ENCODE data around the gene TGIF1. TPM values are rescaled to one million over a fixed set of nuclear protein-coding genes. Genes with fewer than 3 reads are reported as not detected.

The TGIF1 gene
- polyA plus RNA-seq, 3 donors from 2014 or later: 16.0 to 31.7 (median 18.3) TPM

DNA sequence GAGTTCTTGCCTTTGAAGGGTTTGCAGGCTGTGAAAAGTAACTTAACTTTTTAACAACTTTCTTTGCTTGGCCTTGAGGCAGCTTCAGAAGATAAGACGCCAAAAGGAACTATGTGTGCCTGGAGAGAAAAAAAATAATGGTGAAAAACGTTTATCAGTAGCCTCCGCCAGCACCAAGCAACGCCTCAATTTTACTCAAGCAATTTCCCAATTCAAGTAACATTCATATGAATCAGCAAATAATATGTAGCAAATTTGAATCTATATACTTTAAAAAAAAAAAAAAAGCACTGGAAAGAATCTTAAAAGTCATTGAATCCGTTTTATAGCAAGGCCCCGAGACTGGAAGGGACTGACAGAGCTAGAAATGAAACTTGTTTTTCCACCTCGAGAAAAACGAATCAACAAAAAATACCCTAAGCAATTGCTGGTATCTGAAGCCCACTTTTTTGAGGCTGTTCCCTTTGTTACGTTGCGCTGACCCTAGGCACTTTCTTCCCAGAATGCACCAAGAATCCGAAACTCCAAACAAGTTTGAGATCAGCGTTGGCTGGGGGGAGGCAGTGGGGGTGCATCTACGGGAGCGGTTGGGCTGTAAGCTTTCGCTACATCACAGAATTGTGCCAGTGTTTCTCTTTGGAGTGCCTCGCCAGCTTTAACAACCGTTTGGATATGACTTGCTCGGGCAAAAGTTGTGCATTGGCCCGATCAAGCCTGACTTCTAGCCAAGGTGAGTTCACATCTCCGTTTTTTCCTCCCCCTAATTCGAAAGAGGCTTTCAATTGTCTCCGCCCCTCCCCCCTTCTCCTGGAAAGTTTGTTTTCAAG, 2.7 kb upstream of the TGIF1 start:
- DNase-seq: peak in 2 of 3 donors; percentile 42 to 49
- Mint-ChIP-seq H3K36me3 (no peaks in the 10 kb centered on the region), H3K4me3 (peak overlapping the region; percentile 94 to 99 (median 94)), H3K27me3 (ENCODE audit: low read depth in 3 of 3) (peaks cover 33 to 44% (median 39%) of the 10 kb centered on the region in 3 donors), H3K27ac (peak overlapping the region; percentile 99 to 100 (median 100)), H3K9me3 (no peaks in the 10 kb centered on the region), H3K4me1 (peaks cover 29 to 35% of the 10 kb centered on the region in 2 donors)

DNA sequence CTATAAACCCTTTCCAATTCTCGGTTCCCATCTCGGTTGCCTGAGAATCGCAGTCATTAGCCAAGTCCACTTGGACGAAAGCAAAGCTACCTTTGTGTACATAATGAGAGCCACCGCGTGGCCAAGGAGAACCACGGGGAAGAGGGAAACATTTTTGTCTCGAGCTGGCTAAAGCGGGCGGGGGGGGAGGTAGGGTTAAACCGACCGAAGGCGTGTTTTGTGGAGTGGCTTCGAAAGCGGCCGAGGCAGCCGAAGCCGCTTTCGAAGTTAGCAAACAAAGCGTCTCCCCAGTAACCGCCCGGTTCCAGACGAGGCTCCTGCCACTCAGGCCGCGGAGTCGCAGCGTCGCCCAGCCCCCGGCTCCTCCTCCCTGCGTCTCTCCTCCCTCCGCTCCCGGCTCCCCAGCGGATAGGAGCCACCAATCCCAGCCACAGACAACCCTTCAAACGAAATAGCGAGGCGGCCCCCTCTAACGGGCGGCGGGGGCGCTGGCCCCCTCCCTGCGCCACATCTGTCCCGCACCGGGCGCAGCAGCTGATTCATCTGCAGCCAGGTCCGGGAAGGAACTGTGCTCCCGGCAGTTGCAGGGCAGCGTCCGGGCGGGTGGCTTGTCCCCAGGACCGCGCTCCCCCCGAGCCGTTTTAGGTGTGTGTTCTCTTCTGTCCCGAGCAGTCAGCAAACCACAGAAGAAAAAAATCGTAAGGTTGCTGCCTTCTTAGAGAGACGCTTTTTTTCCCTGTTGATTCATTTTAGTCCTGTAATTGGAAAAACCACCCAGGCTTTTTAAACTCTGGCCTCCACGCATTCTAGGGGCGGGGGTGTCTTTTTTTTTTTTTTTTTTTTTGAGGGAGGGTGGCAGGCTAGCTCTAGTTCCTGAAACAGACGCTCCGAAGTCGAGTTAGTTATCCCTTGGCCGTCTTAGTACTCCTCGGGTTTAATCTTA, 1.8 kb upstream of the TGIF1 start:
- no peaks in the 10 kb centered on the region for H3K36me3 Mint-ChIP-seq
- H3K4me3 Mint-ChIP-seq: peak overlapping the region; percentile 94 to 99 (median 94)
- DNase-seq: peak; percentile 89 to 93 (median 91)
- H3K4me1 Mint-ChIP-seq: peaks cover 38 to 44% of the 10 kb centered on the region in 2 donors
- H3K27me3 Mint-ChIP-seq (ENCODE audit: low read depth in 3 of 3): peaks cover 33 to 48% (median 44%) of the 10 kb centered on the region in 3 donors
- H3K27ac Mint-ChIP-seq: peak overlapping the region; percentile 99 to 100 (median 100)
- H3K9me3 Mint-ChIP-seq: no peaks in the 10 kb centered on the region

DNA sequence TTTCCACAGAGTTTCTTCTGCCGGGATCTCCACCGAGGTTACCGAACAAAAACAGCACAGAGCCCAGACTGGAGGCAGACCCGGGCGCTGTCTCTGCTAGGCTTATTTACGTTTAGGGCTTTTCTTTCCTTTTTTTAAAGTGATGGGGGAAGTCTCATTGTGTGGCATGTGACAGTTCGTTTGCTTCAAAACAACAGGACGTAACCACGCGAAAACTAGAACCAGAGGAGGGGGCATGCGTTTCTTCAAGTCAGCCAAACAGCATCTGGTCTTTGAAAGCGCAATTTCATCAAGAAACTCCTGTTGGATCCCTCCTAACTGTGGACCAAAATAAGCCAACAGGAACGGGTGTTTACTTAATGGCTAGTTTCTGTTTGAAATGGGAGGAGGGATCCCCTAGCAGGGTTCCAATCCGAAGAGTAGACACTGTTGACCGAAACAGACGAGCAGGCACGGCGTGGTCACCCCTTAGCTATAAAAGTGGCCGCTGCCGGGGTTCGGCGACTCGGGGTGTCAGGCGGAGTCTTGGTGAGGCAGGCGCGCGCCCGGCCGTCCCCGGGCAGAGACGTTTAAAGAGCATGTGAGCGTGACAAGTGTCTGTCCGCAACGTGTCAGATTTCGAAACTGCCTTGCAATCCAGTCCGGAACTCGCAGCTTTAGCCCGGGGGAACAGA, 997 bp upstream of the TGIF1 start:
- peak overlapping the region; percentile 99 to 100 (median 100) for H3K27ac Mint-ChIP-seq
- H3K9me3 Mint-ChIP-seq: no peaks in the 10 kb centered on the region
- DNase-seq: peak; percentile 91 to 94 (median 93)
- no peaks in the 10 kb centered on the region for H3K36me3 Mint-ChIP-seq
- H3K27me3 Mint-ChIP-seq (ENCODE audit: low read depth in 3 of 3): peaks cover 33 to 49% (median 44%) of the 10 kb centered on the region in 3 donors
- H3K4me1 Mint-ChIP-seq: peaks cover 46 to 52% of the 10 kb centered on the region in 2 donors
- H3K4me3 Mint-ChIP-seq: peak overlapping the region; percentile 94 to 99 (median 94)

DNA sequence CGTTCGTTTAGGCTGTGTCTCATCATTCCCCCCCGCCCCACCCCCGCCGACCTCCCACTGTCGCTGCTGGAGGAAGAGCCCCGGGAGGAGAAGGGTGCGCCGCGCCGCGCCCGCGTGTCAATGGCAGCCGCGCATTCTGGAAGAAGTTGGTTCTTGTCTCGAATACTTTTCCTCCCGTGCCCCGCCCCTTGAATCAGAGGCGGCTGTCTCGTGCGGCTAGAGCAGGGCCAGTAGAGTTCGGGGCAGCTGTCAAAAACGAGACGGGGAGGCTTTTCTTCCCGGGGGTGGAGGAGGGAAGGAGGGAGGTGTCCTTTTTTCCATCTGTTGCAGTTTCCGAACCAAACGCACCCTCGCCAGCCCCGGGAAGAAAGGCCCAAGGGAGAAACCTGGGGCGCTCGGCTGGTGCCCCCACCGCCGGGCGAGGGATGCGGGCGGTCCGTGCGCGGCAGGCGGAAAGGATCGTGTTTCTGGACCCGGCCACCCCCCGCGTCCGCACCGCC, 410 bp upstream of the TGIF1 start:
- Mint-ChIP-seq H3K4me1 (peaks cover 50 to 58% of the 10 kb centered on the region in 2 donors), H3K27ac (peak overlapping the region; percentile 99 to 100 (median 100))
- DNase-seq: no peak

DNA sequence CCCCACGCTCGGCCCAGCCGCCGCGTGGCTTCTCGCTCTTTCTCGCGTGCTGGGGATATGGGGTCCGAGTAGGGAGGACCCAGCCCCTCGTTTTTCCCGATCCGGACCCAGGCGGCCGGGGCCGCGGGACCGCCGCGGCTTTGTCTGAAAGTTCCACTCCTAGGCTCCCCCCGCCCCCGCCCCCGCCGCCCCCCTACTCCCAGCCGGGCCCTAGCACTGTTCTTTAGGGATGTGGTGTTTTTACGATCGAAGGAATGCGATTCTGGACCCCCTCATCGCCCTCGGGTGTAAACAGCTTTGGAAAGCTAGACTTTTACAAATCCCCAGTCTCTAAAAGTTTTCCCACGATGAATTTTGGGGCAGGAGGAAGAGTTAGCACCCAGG, 819 bp downstream of the TGIF1 start:
- Mint-ChIP-seq H3K9me3 (no peaks in the 10 kb centered on the region), H3K36me3 (no peaks in the 10 kb centered on the region), H3K4me3 (peak overlapping the region; percentile 89 to 95 (median 91)), H3K27me3 (ENCODE audit: low read depth in 3 of 3) (peaks cover 33 to 49% (median 41%) of the 10 kb centered on the region in 3 donors), H3K4me1 (peaks cover 53 to 68% of the 10 kb centered on the region in 2 donors), H3K27ac (peak overlapping the region; percentile 96 to 100 (median 99))
- no peak for DNase-seq

More for the DNA sequence above, 410 bp upstream of the TGIF1 start:
- Mint-ChIP-seq H3K9me3 (no peaks in the 10 kb centered on the region), H3K36me3 (no peaks in the 10 kb centered on the region), H3K27me3 (ENCODE audit: low read depth in 3 of 3) (peaks cover 33 to 49% (median 44%) of the 10 kb centered on the region in 3 donors), H3K4me3 (peak overlapping the region; percentile 94 to 99 (median 94))

DNA sequence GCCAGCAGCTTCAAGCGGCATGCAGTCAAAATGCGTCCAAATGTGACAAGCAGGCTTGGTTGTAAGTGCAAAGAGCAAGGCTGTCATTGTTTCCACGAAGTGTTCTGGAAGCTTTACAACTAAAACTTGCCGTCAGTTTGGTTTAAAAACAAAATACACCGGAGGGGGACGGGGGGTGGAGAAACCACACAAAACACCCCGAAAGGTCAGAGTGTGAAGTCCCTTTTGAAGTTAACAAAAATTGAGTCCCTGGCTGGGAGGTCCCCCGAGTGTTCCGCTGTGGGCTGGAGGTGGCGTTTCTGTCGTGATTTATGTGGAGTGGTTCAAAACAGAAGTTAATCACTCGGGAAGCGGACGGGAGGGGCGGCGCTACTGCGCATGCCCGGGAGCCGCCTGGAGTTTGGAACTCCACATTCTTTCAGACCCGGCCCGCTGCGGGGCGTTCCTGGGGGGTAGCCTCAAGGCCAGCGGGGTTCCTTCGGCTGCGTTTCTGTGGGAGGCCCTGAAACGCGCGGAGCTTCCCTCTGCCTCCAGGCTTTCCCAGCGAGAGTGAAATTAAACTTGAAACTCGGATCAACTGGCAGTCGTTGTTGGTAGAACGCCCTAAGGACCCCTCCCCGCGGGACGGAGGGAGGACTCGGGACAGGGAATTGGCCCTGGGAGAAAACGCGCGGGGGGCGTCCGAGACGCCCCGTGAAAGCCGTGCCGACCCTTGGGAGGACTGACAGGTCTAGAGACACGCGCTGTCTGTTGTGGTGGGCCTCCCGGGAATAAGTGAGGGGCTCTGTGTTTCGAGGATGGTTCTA, 1.4 kb downstream of the TGIF1 start:
- peak overlapping the region; percentile 96 to 100 (median 99) for H3K27ac Mint-ChIP-seq
- peak overlapping the region; percentile 89 to 95 (median 91) for H3K4me3 Mint-ChIP-seq
- H3K4me1 Mint-ChIP-seq: peaks cover 53 to 68% of the 10 kb centered on the region in 2 donors
- peak; percentile 81 to 84 (median 81) for DNase-seq
- peaks cover 33 to 49% (median 39%) of the 10 kb centered on the region in 3 donors for H3K27me3 Mint-ChIP-seq (ENCODE audit: low read depth in 3 of 3)
- H3K36me3 Mint-ChIP-seq: no peaks in the 10 kb centered on the region
- H3K9me3 Mint-ChIP-seq: no peaks in the 10 kb centered on the region

DNA sequence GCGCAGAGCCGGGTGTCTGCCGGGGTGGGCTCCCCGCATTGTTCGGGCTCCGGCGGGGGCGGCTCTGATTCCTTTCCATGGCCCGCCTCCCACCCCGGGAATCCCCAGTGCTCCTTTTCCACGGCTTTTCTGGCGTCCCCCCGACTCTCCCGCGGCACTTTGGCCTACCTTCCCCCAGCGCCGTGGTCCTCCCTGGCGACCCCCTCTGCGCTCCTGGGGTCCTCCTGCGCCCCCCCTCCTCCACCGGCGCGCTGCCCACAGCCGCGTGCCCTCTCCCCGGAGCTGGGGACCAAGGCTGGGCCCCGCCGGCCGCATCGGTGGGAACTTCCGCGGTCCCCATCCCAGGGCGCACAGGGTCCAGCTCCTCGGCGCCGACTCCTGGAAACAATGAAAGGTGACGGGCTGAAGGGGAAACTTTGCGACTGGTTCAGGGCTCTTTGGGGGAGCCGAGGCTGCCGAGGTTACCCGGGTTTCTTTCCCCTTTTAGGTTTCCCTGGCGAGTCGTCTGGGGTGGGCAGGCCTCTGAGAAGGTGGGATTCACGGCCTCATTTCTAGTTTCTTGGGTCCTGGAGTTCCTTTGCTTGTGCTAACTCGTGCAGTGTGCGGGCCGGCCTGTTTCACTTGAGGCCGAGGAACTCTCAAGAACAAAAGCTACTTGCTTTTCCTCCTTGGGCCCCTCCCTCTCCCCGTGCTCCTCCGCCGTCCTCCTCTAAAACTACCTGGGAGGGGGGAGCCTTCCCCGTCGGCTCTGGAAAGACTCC, 2.2 kb downstream of the TGIF1 start:
- peaks cover 33 to 47% (median 39%) of the 10 kb centered on the region in 3 donors for H3K27me3 Mint-ChIP-seq (ENCODE audit: low read depth in 3 of 3)
- H3K4me3 Mint-ChIP-seq: peak overlapping the region; percentile 89 to 95 (median 91)
- H3K27ac Mint-ChIP-seq: peak overlapping the region; percentile 96 to 100 (median 99)
- H3K4me1 Mint-ChIP-seq: peaks cover 49 to 62% of the 10 kb centered on the region in 2 donors
- peaks cover 0 to 6% (median 6%) of the 10 kb centered on the region in 3 donors for H3K36me3 Mint-ChIP-seq
- peak; percentile 36 to 42 (median 37) for DNase-seq
- no peaks in the 10 kb centered on the region for H3K9me3 Mint-ChIP-seq

DNA sequence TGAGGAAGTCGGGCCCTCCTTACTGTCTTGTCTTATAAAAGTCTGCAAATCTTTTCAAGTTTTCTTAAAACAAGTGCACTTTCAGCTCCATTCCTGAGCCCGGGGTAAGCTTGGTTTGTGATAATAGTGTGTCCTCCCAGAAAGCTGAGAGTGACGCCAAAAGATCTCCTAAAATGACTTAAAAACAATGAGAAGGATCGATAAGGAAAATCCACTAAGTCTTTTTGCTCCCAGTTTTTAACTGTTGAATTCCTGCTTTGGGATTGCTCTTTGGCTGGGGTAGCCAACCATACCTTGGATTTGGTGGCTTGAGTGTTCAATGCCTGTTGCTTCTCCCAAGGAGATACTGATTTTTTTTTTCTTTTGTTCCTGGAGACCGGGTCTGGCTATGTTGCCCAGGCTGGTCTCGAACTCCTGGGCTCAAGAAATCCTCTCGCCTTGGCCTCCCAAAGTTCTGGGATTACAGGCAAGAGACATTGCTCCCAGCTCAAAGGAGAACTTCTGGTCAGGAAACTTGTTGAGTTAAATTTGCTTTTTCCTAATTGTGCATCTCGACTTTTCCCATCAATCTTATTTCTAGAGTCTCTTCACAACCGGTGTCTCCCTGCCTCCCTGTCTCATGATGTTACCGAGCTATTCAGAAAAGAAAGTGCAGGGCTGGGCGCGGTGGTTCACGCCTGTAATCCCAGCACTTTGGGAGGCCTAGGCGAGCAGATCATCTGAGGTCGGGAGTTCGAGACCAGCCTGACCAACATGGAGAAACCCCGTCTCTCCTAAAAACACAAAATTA, 3.0 kb downstream of the TGIF1 start:
- no peaks in the 10 kb centered on the region for H3K9me3 Mint-ChIP-seq
- no peak for DNase-seq
- H3K27ac Mint-ChIP-seq: peak overlapping the region; percentile 94 to 100 (median 99)
- H3K4me3 Mint-ChIP-seq: peak overlapping the region; percentile 89 to 95 (median 91)
- peaks cover 27 to 40% (median 37%) of the 10 kb centered on the region in 3 donors for H3K27me3 Mint-ChIP-seq (ENCODE audit: low read depth in 3 of 3)
- H3K36me3 Mint-ChIP-seq: peaks cover 6 to 12% (median 8%) of the 10 kb centered on the region in 3 donors
- peaks cover 48 to 60% of the 10 kb centered on the region in 2 donors for H3K4me1 Mint-ChIP-seq

DNA sequence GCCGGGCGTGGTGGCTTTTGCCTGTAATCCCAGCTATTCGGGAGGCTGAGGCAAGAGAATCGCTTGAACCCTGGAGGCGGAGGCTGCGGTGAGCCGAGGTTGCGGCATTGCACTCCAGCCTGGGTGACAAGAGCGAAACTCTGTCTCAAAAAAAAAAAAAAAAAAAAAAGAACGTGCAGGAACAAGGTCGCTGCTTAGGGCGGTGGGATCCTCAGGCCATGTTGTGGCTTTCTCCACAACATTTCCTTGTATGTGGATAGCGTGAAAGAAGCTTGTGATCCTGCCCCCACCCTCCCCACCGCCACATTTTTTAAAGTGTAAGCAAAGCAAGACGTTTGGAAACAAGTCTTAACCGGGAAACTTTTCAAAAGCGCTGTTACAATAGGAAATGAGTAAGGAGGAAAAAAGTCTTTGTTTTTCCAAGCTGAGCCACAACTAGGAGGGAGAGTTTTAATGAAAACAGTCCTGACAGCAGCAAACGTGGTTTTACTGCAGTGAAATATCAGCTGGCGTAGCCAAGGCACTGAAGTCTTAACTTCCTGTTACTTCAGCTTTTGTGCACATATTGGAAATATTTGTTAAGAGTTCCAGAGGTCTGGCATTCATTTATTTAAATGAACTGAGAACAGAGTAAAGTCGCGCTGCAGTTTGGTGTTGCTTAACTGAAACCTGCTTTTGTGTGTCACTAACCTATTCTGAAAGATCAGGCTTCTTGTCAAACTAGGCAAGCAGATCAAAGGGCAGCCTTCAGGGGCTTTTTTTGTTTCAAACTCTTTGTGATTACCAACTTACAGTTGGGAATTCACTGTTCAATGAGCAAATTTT, 3.8 kb downstream of the TGIF1 start:
- DNase-seq: peak; percentile 19 to 28 (median 27)
- Mint-ChIP-seq H3K36me3 (peaks cover 6 to 18% (median 11%) of the 10 kb centered on the region in 3 donors), H3K27ac (peak overlapping the region; percentile 94 to 100 (median 99)), H3K4me3 (peak overlapping the region; percentile 89 to 95 (median 91)), H3K4me1 (peaks cover 50 to 64% of the 10 kb centered on the region in 2 donors), H3K9me3 (no peaks in the 10 kb centered on the region), H3K27me3 (ENCODE audit: low read depth in 3 of 3) (peaks cover 19 to 32% (median 29%) of the 10 kb centered on the region in 3 donors)

DNA sequence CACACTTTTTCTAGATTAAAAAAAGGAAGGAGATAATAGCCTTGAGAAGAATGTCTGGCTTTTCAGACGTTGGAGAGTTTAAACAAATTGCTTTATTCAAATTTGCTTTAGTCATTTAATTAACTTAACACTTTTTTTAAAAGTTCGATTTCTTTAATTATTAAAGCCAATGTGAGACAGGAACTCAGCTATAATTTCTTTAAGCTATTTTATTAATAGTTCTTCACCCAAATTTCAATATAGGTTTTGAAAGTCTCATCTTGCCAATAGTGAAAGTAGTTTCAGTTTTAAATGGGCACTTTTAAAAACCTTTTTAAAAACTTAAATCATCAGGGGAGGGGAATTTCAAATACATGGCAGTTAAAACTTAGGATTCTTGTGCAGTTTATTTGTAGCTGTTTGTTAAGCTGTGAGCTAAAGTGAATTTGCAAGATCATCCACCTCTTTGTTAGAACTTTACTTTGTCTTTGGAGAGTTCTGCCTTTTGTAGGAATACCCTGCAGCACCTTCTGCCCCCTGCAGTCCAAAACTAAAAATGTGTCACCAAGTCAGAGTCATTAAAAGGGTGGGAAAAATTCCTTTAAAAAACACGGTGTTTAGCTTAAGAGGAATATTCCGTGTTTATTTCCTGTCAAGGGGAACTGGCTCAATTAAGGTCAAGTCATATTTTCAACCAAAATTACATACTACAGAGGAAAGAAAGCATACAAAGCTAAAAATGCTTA, 4.6 kb downstream of the TGIF1 start:
- peak; percentile 57 to 63 (median 63) for DNase-seq
- H3K9me3 Mint-ChIP-seq: no peaks in the 10 kb centered on the region
- peaks cover 12 to 24% (median 21%) of the 10 kb centered on the region in 3 donors for H3K27me3 Mint-ChIP-seq (ENCODE audit: low read depth in 3 of 3)
- H3K4me3 Mint-ChIP-seq: peak overlapping the region; percentile 89 to 95 (median 91)
- peak overlapping the region; percentile 93 to 100 (median 98) for H3K27ac Mint-ChIP-seq
- peaks cover 53 to 64% of the 10 kb centered on the region in 2 donors for H3K4me1 Mint-ChIP-seq
- peaks cover 6 to 21% (median 11%) of the 10 kb centered on the region in 3 donors for H3K36me3 Mint-ChIP-seq

Measured in immature natural killer cell (primary cell).